ENCODE data around the gene AHSG.
A peak's percentile ranks its signal among the peaks of the same experiment; 100 is the strongest.
"Not testable (repeated sequence)": the region's sequence is repeated elsewhere in the genome, so short reads cannot be mapped to it uniquely, and the experiment has no call there.

AHSG gene

GRCh38 chr3:186570096-186570940 lies 42.5 kb upstream of the AHSG start, which contains the start of gene DNAJB11:
DNAJB11 (plus strand) TSS chr3:186570720; CDS start chr3:186570898, 178 bp downstream.
- TF ChIP-seq ZFX (IDR thresholded peaks at IDR 0.05; ENCODE audit: borderline replicate concordance) = no peak
- TF ChIP-seq, protein P1, sequence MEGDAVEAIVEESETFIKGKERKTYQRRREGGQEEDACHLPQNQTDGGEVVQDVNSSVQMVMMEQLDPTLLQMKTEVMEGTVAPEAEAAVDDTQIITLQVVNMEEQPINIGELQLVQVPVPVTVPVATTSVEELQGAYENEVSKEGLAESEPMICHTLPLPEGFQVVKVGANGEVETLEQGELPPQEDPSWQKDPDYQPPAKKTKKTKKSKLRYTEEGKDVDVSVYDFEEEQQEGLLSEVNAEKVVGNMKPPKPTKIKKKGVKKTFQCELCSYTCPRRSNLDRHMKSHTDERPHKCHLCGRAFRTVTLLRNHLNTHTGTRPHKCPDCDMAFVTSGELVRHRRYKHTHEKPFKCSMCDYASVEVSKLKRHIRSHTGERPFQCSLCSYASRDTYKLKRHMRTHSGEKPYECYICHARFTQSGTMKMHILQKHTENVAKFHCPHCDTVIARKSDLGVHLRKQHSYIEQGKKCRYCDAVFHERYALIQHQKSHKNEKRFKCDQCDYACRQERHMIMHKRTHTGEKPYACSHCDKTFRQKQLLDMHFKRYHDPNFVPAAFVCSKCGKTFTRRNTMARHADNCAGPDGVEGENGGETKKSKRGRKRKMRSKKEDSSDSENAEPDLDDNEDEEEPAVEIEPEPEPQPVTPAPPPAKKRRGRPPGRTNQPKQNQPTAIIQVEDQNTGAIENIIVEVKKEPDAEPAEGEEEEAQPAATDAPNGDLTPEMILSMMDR (IDR thresholded peaks at IDR 0.05) = no peak
- H3K27ac ChIP-seq = peak within 1 kb of the TSS; percentile 63

- peak overlapping the region; percentile 63 for H3K27ac ChIP-seq
- no peak for TF ChIP-seq ZFX (IDR thresholded peaks at IDR 0.05; ENCODE audit: borderline replicate concordance)
- TF ChIP-seq, protein P1 (IDR thresholded peaks at IDR 0.05) = no peak
Observed at GRCh38 chr3:186570941-186571643, 41.8 kb upstream of the AHSG start.

DNA sequence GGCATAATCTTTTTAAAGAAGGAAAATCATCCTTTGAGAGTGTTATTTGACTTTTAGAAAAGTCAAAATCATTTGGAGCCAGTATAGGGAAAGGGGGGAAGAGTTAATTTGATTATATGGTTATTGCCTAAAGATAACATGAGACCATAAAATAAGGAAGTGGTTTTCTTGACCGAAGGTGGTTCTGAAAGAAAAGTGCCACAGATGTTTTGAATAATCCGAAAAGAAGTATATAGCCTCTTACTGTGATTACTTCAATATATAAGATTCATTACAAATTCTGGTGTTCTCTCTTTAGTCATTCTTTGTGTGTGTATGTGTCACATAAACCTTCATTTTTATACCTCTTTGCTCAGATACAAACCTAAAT lies 41.2 kb upstream of the AHSG start:
- TF ChIP-seq ZFX (IDR thresholded peaks at IDR 0.05; ENCODE audit: borderline replicate concordance) = no peak
- TF ChIP-seq, protein P1 (IDR thresholded peaks at IDR 0.05) = no peak
- no peak overlapping the region for H3K27ac ChIP-seq

GRCh38 chr3:186577521-186577920 lies 35.3 kb upstream of the AHSG start:
- TF ChIP-seq, protein P1 (IDR thresholded peaks at IDR 0.05) = no peak
- no peak for TF ChIP-seq ZFX (IDR thresholded peaks at IDR 0.05; ENCODE audit: borderline replicate concordance)
- H3K27ac ChIP-seq = no peak overlapping the region

- TF ChIP-seq, protein P1 (IDR thresholded peaks at IDR 0.05) = no peak
- TF ChIP-seq ZFX (IDR thresholded peaks at IDR 0.05; ENCODE audit: borderline replicate concordance) = no peak
- no peak overlapping the region for H3K27ac ChIP-seq
Observed at GRCh38 chr3:186580785-186581184, 32.1 kb upstream of the AHSG start.

- H3K27ac ChIP-seq = no peak overlapping the region
- TF ChIP-seq, protein P1 (IDR thresholded peaks at IDR 0.05) = no peak
- TF ChIP-seq ZFX (IDR thresholded peaks at IDR 0.05; ENCODE audit: borderline replicate concordance) = no peak
Observed at GRCh38 chr3:186582541-186582940, 30.3 kb upstream of the AHSG start.

- H3K27ac ChIP-seq = no peak overlapping the region
- no peak for TF ChIP-seq ZFX (IDR thresholded peaks at IDR 0.05; ENCODE audit: borderline replicate concordance)
- TF ChIP-seq, protein P1 (IDR thresholded peaks at IDR 0.05) = no peak
Observed at GRCh38 chr3:186583831-186584230, 29.0 kb upstream of the AHSG start.

DNA sequence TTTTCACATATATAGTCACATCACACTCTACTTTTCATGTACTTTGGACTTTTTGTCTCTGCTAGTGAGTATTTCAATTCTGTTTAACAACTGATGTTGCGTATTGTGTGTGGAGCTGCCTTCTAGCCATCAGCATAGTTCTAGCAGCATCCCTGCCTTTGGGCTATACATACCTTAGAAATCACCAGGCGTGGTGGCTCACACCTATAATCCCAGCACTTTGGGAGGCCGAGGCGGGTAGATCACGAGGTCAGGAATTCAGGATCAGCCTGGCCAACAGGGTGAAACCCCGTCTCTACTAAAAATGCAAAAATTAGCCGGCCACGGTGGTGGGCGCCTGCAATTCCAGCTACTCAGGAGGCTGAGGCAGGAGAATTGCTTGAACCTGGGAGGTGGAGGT lies 26.6 kb upstream of the AHSG start:
- H3K27ac ChIP-seq = not testable (repeated sequence)

Measured in 22Rv1 (cell line).